Tibial artery (tissue), 4 donors: ENCODE results near the gene POLDIP3.

ENCODE experiments used
- DNase-seq, 2 donors: peaks; one replicate each; pipeline ENCODE4 v3.0.0-alpha.2; 2019
- H3K27ac ChIP-seq, 2 donors: fragments of 200-600 bp; sonication (generic) in 1 of 2; 1 replicate in 1 of 2; 2 replicates in 1 of 2; pipeline ENCODE4 v1.5.1; 2018 to 2019; ENCODE audit warnings: mild to moderate bottlenecking in 1 of 2
- H3K27me3 ChIP-seq, 2 donors: fragments of 200-600 bp; sonication (generic) in 1 of 2; one replicate each; pipeline versions ENCODE4 v1.5.1 to v1.6.0; 2016 to 2019
- H3K36me3 ChIP-seq, 3 donors: fragments of 200-600 bp; sonication (generic) in 2 of 3; one replicate each; pipeline ENCODE4 v1.5.1; 2016 to 2019; ENCODE audit warnings: mild to moderate bottlenecking in 2 of 3
- H3K4me1 ChIP-seq, 4 donors: fragments of 200-600 bp; sonication (generic) in 2 of 4; 1 replicate in 3 of 4; 2 replicates in 1 of 4; pipeline ENCODE4 v1.5.1; 2016 to 2019
- H3K4me3 ChIP-seq, 2 donors: fragments of 200-600 bp; sonication (generic) in 1 of 2; 1 replicate in 1 of 2; 2 replicates in 1 of 2; pipeline ENCODE4 v1.5.1; 2018 to 2019; ENCODE audit warnings: mild to moderate bottlenecking in 2 of 2
- H3K9me3 ChIP-seq, 3 donors: fragments of 200-600 bp; sonication (generic) in 1 of 3; one replicate each; pipeline ENCODE4 v1.5.1; 2016 to 2019
- CTCF ChIP-seq, 2 experiments: fragments of 200-600 bp in 1 of 2; fragments of 450-650 bp in 1 of 2; IDR thresholded peaks; one replicate each; pipeline ENCODE4 v1.5.1; 2017 to 2019; ENCODE audit warnings: antibody characterized with exemption in 2 of 2, mild to moderate bottlenecking in 1 of 2, moderate library complexity in 1 of 2
- intact Hi-C: fragments of 100-400 bp; cut with DNase I; formaldehyde crosslinking; loops from one replicate; pipeline ENCODE4 v1.15.0; 2023; ENCODE audit warnings: low total_unique reads

POLDIP3 gene

GRCh38 chr22:42613872-42614301 is 796 bp downstream of the POLDIP3 start:
- Histone ChIP-seq H3K27me3 (no peaks in the 10 kb centered on the region), H3K4me1 (peaks cover 0 to 74% (median 48%) of the 10 kb centered on the region in 4 donors), H3K36me3 (peaks cover 1 to 9% (median 5%) of the 10 kb centered on the region in 3 donors), H3K27ac (peak overlapping the region; percentile 96 to 98), H3K4me3 (peak overlapping the region; percentile 74 to 94), H3K9me3 (no peaks in the 10 kb centered on the region)
- DNase-seq: no peak
- TF ChIP-seq CTCF (IDR thresholded peaks at IDR 0.05): no peak
- intact Hi-C loops: no loop called here

GRCh38 chr22:42612336-42612735 is 2.3 kb downstream of the POLDIP3 start:
- Histone ChIP-seq H3K4me3 (peak overlapping the region in 1 of 2 donors; percentile 94), H3K27me3 (no peaks in the 10 kb centered on the region), H3K36me3 (peaks cover 0 to 8% (median 5%) of the 10 kb centered on the region in 3 donors), H3K4me1 (peaks cover 0 to 79% (median 54%) of the 10 kb centered on the region in 4 donors), H3K9me3 (no peaks in the 10 kb centered on the region), H3K27ac (peak overlapping the region; percentile 96 to 98)
- TF ChIP-seq CTCF (IDR thresholded peaks at IDR 0.05): no peak
- intact Hi-C loops: no loop called here
- no peak for DNase-seq

- no peak for TF ChIP-seq CTCF (IDR thresholded peaks at IDR 0.05)
- Histone ChIP-seq H3K4me3 (no peak overlapping the region), H3K4me1 (peaks cover 0 to 67% (median 48%) of the 10 kb centered on the region in 4 donors), H3K36me3 (peaks cover 0 to 15% (median 5%) of the 10 kb centered on the region in 3 donors), H3K9me3 (no peaks in the 10 kb centered on the region), H3K27me3 (no peaks in the 10 kb centered on the region), H3K27ac (no peak overlapping the region)
- no peak for DNase-seq
- intact Hi-C loops: no loop called here
Observed at GRCh38 chr22:42611051-42611450, 3.6 kb downstream of the POLDIP3 start.

- intact Hi-C loops: no loop called here
Observed at GRCh38 chr22:42610186-42610585, 4.5 kb downstream of the POLDIP3 start.

GRCh38 chr22:42608823-42609361 is 5.8 kb downstream of the POLDIP3 start:
- H3K27ac ChIP-seq: peak overlapping the region; percentile 0 to 19
- no peak overlapping the region for H3K4me3 ChIP-seq
- peaks cover 0 to 68% (median 51%) of the 10 kb centered on the region in 4 donors for H3K4me1 ChIP-seq
- no peak for DNase-seq
- H3K9me3 ChIP-seq: no peaks in the 10 kb centered on the region
- intact Hi-C loops: no loop called here
- H3K27me3 ChIP-seq: no peaks in the 10 kb centered on the region
- H3K36me3 ChIP-seq: peaks cover 0 to 22% (median 5%) of the 10 kb centered on the region in 3 donors
- no peak for TF ChIP-seq CTCF (IDR thresholded peaks at IDR 0.05)

More at GRCh38 chr22:42610186-42610585, 4.5 kb downstream of the POLDIP3 start:
- peaks cover 0 to 22% (median 5%) of the 10 kb centered on the region in 3 donors for H3K36me3 ChIP-seq
- H3K4me1 ChIP-seq: peaks cover 0 to 58% (median 45%) of the 10 kb centered on the region in 4 donors
- H3K27ac ChIP-seq: no peak overlapping the region
- no peak for DNase-seq
- TF ChIP-seq CTCF (IDR thresholded peaks at IDR 0.05): no peak
- H3K9me3 ChIP-seq: no peaks in the 10 kb centered on the region
- no peaks in the 10 kb centered on the region for H3K27me3 ChIP-seq
- H3K4me3 ChIP-seq: no peak overlapping the region
